Lower leg skin (tissue), 3 donors: ENCODE data around the gene CD28.

Experiments
- POLR2A ChIP-seq, 2 donors: fragments of 450-650 bp; IDR thresholded peaks; one replicate each; pipeline ENCODE4 v1.6.1; 2016 to 2017; ENCODE audit warnings: antibody characterized with exemption in 2 of 2, mild to moderate bottlenecking in 1 of 2, moderate library complexity in 1 of 2
- TF ChIP-seq, protein P1 (sequence below), 3 donors: fragments of 450-650 bp; IDR thresholded peaks; one replicate each; pipeline ENCODE4 v1.5.1; 2016; ENCODE audit warnings: antibody characterized with exemption in 3 of 3, mild to moderate bottlenecking in 3 of 3, moderate library complexity in 2 of 3

DNA sequence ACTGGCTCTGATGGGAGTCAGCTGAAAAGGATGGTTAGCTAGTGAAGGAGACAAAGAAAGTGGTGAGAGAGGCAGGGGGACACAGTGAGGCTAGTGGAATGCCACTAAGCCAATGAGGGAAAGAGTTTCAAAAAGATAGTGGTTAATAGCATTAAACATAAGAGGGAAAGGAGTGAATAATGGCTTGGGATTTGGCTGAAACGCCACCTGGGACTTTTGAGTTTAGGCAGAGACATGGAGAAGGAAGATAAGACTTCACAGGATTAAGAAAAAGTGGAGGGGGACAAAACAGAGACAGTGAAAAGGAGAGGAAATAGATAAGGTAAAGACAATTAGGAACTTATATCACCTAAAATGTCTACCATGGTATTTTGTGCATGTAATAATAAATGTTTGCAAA, 6.9 kb downstream of the CD28 start:
- TF ChIP-seq, protein P1, sequence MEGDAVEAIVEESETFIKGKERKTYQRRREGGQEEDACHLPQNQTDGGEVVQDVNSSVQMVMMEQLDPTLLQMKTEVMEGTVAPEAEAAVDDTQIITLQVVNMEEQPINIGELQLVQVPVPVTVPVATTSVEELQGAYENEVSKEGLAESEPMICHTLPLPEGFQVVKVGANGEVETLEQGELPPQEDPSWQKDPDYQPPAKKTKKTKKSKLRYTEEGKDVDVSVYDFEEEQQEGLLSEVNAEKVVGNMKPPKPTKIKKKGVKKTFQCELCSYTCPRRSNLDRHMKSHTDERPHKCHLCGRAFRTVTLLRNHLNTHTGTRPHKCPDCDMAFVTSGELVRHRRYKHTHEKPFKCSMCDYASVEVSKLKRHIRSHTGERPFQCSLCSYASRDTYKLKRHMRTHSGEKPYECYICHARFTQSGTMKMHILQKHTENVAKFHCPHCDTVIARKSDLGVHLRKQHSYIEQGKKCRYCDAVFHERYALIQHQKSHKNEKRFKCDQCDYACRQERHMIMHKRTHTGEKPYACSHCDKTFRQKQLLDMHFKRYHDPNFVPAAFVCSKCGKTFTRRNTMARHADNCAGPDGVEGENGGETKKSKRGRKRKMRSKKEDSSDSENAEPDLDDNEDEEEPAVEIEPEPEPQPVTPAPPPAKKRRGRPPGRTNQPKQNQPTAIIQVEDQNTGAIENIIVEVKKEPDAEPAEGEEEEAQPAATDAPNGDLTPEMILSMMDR (IDR thresholded peaks at IDR 0.05): no peak
- no peak for TF ChIP-seq POLR2A (IDR thresholded peaks at IDR 0.05)
